Adrenal gland (tissue), 5 donors: Measurements from ENCODE around the gene DGKG.

Experiments used
- CTCF ChIP-seq, 6 experiments: fragments of 450-650 bp in 4 of 6; fragments of 200-600 bp in 2 of 6; sonication (generic) in 1 of 6; IDR thresholded peaks; 1 replicate in 5 of 6; 2 replicates in 1 of 6; pipeline versions ENCODE4 v1.5.1 to v1.8.0; 2016 to 2021; ENCODE audit warnings: antibody characterized with exemption in 6 of 6, mild to moderate bottlenecking in 2 of 6, moderate library complexity in 1 of 6
- POLR2A ChIP-seq, 2 donors: fragments of 450-650 bp; IDR thresholded peaks; one replicate each; pipeline ENCODE4 v1.6.1; 2017; ENCODE audit warnings: antibody characterized with exemption in 2 of 2, mild to moderate bottlenecking in 2 of 2, moderate library complexity in 1 of 2
- donor health status: DM: no; HTN: no; CAD: no.

GRCh38 chr3:186138272-186138981 lies 223.6 kb downstream of the DGKG start:
- no peak for TF ChIP-seq POLR2A (IDR thresholded peaks at IDR 0.05)
- TF ChIP-seq CTCF (IDR thresholded peaks at IDR 0.05) = no peak
